Measurements from ENCODE around the gene NKIRAS1. TPM values are rescaled to one million over a fixed set of nuclear protein-coding genes. Genes with fewer than 3 reads are reported as not detected.
"Not testable (repeated sequence)": the region's sequence is repeated elsewhere in the genome, so short reads cannot be mapped to it uniquely, and the experiment has no call there.

The NKIRAS1 gene
- polyA plus RNA-seq, 3 donors, result 0.69 to 2.0 (median 1.9) TPM

- Histone ChIP-seq H3K4me1 (ENCODE audit: control insufficient read depth in 1 of 2, insufficient read depth in 2 of 2, low read length in 2 of 2) (peaks cover 26 to 33% of the 10 kb centered on the region in 2 donors), H3K27ac (ENCODE audit: low read depth in 1 of 2, low read length in 2 of 2) (no peak overlapping the region), H4K20me1 (ENCODE audit: insufficient read depth, low read length) (peaks cover 32% of the 10 kb centered on the region), H3K9ac (ENCODE audit: insufficient read depth, low read length, poor library complexity, severe bottlenecking) (no peak overlapping the region), H3K9me3 (replicated peaks in 1 of 2; ENCODE audit: control insufficient read depth in 1 of 2, insufficient read depth in 1 of 2, low read length in 2 of 2) (no peaks in the 10 kb centered on the region), H3K4me2 (replicated peaks; ENCODE audit: extremely low read depth, low read length, poor library complexity, severe bottlenecking) (no peak overlapping the region), H3K27me3 (ENCODE audit: control insufficient read depth in 2 of 2, insufficient read depth in 2 of 2, low read length in 2 of 2) (no peaks in the 10 kb centered on the region), H2AFZ (ENCODE audit: insufficient read depth, low read depth, low read length, poor library complexity, severe bottlenecking) (no peak overlapping the region), H3K4me3 (replicated peaks in 1 of 3; ENCODE audit: low read depth in 2 of 3, low read length in 3 of 3) (no peak overlapping the region), H3K79me2 (ENCODE audit: insufficient read depth, low read length) (peaks cover 21% of the 10 kb centered on the region), H3K36me3 (replicated peaks in 1 of 2; ENCODE audit: control insufficient read depth in 1 of 2, insufficient read depth in 2 of 2, low read length in 2 of 2) (peaks cover 22 to 52% of the 10 kb centered on the region in 2 donors)
- H3K4me1 Mint-ChIP-seq, result peaks cover 43% of the 10 kb centered on the region
- TF ChIP-seq CTCF (IDR thresholded peaks at IDR 0.05), result no peak
- H3K4me3 Mint-ChIP-seq, result no peak overlapping the region
- H3K27ac Mint-ChIP-seq, result peak overlapping the region in 1 of 7 donors; percentile 54
- 13% methylated on average over 1 of the region's 2 CpGs for WGBS (ENCODE audit: insufficient coverage)
- peaks cover 0 to 2% (median 0%) of the 10 kb centered on the region in 7 donors for H3K9me3 Mint-ChIP-seq
- peaks cover 36 to 40% of the 10 kb centered on the region in 2 donors for H3K36me3 Mint-ChIP-seq
- H3K27me3 Mint-ChIP-seq (ENCODE audit: low read depth in 3 of 3), result peaks cover 8 to 11% (median 10%) of the 10 kb centered on the region in 3 donors
- intact Hi-C loops (cut with micrococcal nuclease), result loop anchor here in 1 of 2 donors (10.0 kb wide), 1 partner anchor 45 kb away; no protein-coding TSS in a partner anchor
- no peak for DNase-seq
These were observed 2.8 kb upstream of the NKIRAS1 start for GRCh38 chr3:23919628-23920027.

DNA sequence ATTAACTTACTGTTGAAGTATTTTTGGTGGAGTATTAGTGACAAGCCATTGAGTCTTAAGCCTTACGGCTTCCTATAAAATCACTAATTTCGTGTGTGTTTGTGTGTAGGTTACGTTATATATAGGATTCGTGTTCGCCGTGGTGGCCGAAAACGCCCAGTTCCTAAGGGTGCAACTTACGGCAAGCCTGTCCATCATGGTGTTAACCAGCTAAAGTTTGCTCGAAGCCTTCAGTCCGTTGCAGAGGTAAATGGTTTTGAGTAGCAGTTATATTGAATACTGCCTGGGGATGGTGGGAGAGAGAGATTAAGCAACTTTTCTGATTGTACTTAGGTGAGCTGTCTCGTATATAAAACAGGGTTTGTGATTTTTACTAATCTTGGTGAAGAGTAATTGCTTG lies 1.5 kb upstream of the NKIRAS1 start:
- Histone ChIP-seq H3K79me2 (ENCODE audit: insufficient read depth, low read length) (peaks cover 21% of the 10 kb centered on the region), H3K27ac (ENCODE audit: low read depth in 1 of 2, low read length in 2 of 2) (peak overlapping the region in 1 of 2 donors; percentile 94), H3K36me3 (replicated peaks in 1 of 2; ENCODE audit: control insufficient read depth in 1 of 2, insufficient read depth in 2 of 2, low read length in 2 of 2) (peaks cover 22 to 52% of the 10 kb centered on the region in 2 donors), H3K4me1 (ENCODE audit: control insufficient read depth in 1 of 2, insufficient read depth in 2 of 2, low read length in 2 of 2) (peaks cover 26 to 33% of the 10 kb centered on the region in 2 donors), H3K9ac (ENCODE audit: insufficient read depth, low read length, poor library complexity, severe bottlenecking) (peak overlapping the region; percentile 94), H3K4me2 (replicated peaks; ENCODE audit: extremely low read depth, low read length, poor library complexity, severe bottlenecking) (peak overlapping the region; percentile 85), H4K20me1 (ENCODE audit: insufficient read depth, low read length) (peaks cover 32% of the 10 kb centered on the region), H3K4me3 (replicated peaks in 1 of 3; ENCODE audit: low read depth in 2 of 3, low read length in 3 of 3) (peak overlapping the region; percentile 91 to 100 (median 100))
- H2AFZ ChIP-seq (ENCODE audit: insufficient read depth, low read depth, low read length, poor library complexity, severe bottlenecking); DNase-seq; H3K9me3 Mint-ChIP-seq; H3K9me3 ChIP-seq (replicated peaks in 1 of 2; ENCODE audit: control insufficient read depth in 1 of 2, insufficient read depth in 1 of 2, low read length in 2 of 2); H3K27me3 ChIP-seq (ENCODE audit: control insufficient read depth in 2 of 2, insufficient read depth in 2 of 2, low read length in 2 of 2): not testable (repeated sequence)
- Mint-ChIP-seq H3K36me3 (peaks cover 36 to 40% of the 10 kb centered on the region in 2 donors), H3K4me3 (peak overlapping the region; percentile 96 to 97), H3K27me3 (ENCODE audit: low read depth in 3 of 3) (peaks cover 8 to 11% (median 10%) of the 10 kb centered on the region in 3 donors), H3K4me1 (peaks cover 43% of the 10 kb centered on the region), H3K27ac (peak overlapping the region in 6 of 7 donors; percentile 41 to 97 (median 94))
- 27% methylated on average over 11 of the region's 12 CpGs for WGBS (ENCODE audit: insufficient coverage)
- intact Hi-C loops (cut with micrococcal nuclease), result loop anchor here in 1 of 2 donors (10.0 kb wide), 1 partner anchor 46 kb away; no protein-coding TSS in a partner anchor

DNA sequence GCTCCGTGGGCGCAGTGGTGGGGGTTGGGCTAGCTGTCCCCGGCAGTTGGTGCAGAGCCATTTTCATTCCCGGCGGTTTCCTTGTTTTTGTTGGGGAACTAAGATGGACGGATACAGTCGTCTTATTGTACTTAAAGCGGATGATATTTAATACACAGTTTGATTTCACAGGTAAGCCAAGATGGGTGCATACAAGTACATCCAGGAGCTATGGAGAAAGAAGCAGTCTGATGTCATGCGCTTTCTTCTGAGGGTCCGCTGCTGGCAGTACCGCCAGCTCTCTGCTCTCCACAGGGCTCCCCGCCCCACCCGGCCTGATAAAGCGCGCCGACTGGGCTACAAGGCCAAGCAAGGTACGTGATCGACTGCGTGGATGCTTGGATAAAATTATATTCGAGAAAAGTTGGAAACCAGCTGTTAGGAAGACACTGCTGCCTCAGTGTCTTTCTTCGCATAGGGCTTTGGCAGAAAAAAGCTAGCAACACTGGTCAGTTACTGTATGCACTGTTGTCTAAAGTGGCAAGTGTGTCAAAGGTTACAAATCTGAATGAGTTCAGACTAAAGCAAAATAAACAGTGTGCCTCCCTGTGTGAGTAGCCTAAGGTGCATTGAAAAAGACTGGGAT lies 1.0 kb upstream of the NKIRAS1 start:
- not testable (repeated sequence) for H3K27me3 ChIP-seq (ENCODE audit: control insufficient read depth in 2 of 2, insufficient read depth in 2 of 2, low read length in 2 of 2); H3K9me3 ChIP-seq (replicated peaks in 1 of 2; ENCODE audit: control insufficient read depth in 1 of 2, insufficient read depth in 1 of 2, low read length in 2 of 2); H3K9me3 Mint-ChIP-seq
- H3K4me1 Mint-ChIP-seq, result peaks cover 43% of the 10 kb centered on the region
- H3K4me1 ChIP-seq (ENCODE audit: control insufficient read depth in 1 of 2, insufficient read depth in 2 of 2, low read length in 2 of 2), result peaks cover 26 to 33% of the 10 kb centered on the region in 2 donors
- intact Hi-C loops (cut with micrococcal nuclease), result loop anchor here (2.0 to 10.0 kb wide), 2 partner anchors 27 to 47 kb away; partner anchors contain the start of gene NR1D2 (in 1 of the 2)
- WGBS (ENCODE audit: insufficient coverage), result 2% methylated on average over 15 of the region's 21 CpGs
- H4K20me1 ChIP-seq (ENCODE audit: insufficient read depth, low read length), result peaks cover 32% of the 10 kb centered on the region
- peak overlapping the region; percentile 96 to 97 for H3K4me3 Mint-ChIP-seq
- H3K36me3 Mint-ChIP-seq, result peaks cover 36 to 40% of the 10 kb centered on the region in 2 donors
- peaks cover 21% of the 10 kb centered on the region for H3K79me2 ChIP-seq (ENCODE audit: insufficient read depth, low read length)
- DNase-seq, result peak in 1 of 3 donors; percentile 67
- peak overlapping the region; percentile 85 for H3K4me2 ChIP-seq (replicated peaks; ENCODE audit: extremely low read depth, low read length, poor library complexity, severe bottlenecking)
- H3K9ac ChIP-seq (ENCODE audit: insufficient read depth, low read length, poor library complexity, severe bottlenecking), result peak overlapping the region; percentile 94
- peak overlapping the region; percentile 93 to 97 (median 95) for H3K27ac Mint-ChIP-seq
- H3K27me3 Mint-ChIP-seq (ENCODE audit: low read depth in 3 of 3), result peaks cover 8 to 11% (median 10%) of the 10 kb centered on the region in 3 donors
- peak overlapping the region; percentile 91 to 100 (median 100) for H3K4me3 ChIP-seq (replicated peaks in 1 of 3; ENCODE audit: low read depth in 2 of 3, low read length in 3 of 3)
- H3K36me3 ChIP-seq (replicated peaks in 1 of 2; ENCODE audit: control insufficient read depth in 1 of 2, insufficient read depth in 2 of 2, low read length in 2 of 2), result peaks cover 22 to 51% of the 10 kb centered on the region in 2 donors
- peak overlapping the region; percentile 94 for H3K27ac ChIP-seq (ENCODE audit: low read depth in 1 of 2, low read length in 2 of 2)
- peak overlapping the region; percentile 95 for H2AFZ ChIP-seq (ENCODE audit: insufficient read depth, low read depth, low read length, poor library complexity, severe bottlenecking)

All from CD14-positive monocyte (primary cell).